K562 (cell line): ENCODE measurements around the gene CD300LG. TPM values are rescaled to one million over a fixed set of nuclear protein-coding genes. Genes with fewer than 3 reads are reported as not detected.

Experiments used
- TAF1 ChIP-seq: IDR thresholded peaks from 2 replicates; pipeline ENCODE4 v1.6.1; 2011; ENCODE audit warnings: mild to moderate bottlenecking, low read length, moderate library complexity; ENCODE audit not compliant: insufficient read depth, control insufficient read depth, severe bottlenecking; ENCODE audit errors: extremely low read depth
- TEAD4 ChIP-seq, 2 experiments: sonication (generic) in 1 of 2; formaldehyde crosslinking in 1 of 2; IDR thresholded peaks; 2 replicates each; pipeline versions ENCODE4 v1.6.1 to v1.8.0; 2012 to 2022; ENCODE audit warnings: borderline replicate concordance in 1 of 2, inconsistent platforms in 1 of 2, low read length in 1 of 2, mild to moderate bottlenecking in 1 of 2, missing genetic modification reagents in 1 of 2
- polyA plus RNA-seq, 8 experiments: library from polyadenylated mRNA; depleted of rRNA in 4 of 8; stranded (reverse) in 5 of 8; unstranded in 3 of 8; fragments of >200 nt; fragmentation: Nextera tagmentation in 2 of 8; fragmentation: Illumina TruSeq in 1 of 8; extraction: Ambion mirVana in 2 of 8; extraction: Trizol in 1 of 8; gene quantifications; 2 replicates each; pipeline versions ENCODE4 v1.2.1 to v1.2.3, GENCODE V29; 2011 to 2014; ENCODE audit warnings: inconsistent platforms in 1 of 8, missing spikeins in 1 of 8
- total RNA-seq, 7 experiments: library from RNA; depleted of rRNA in 6 of 7; stranded (reverse); fragments of >200 nt in 6 of 7; fragmentation: Illumina TruSeq in 2 of 7; extraction: Trizol in 2 of 7; gene quantifications; 2 replicates each; pipeline versions ENCODE4 v1.2.1 to v1.2.3, GENCODE V29; 2011 to 2021; ENCODE audit warnings: low replicate concordance in 1 of 7
- TF ChIP-seq, protein P1 (sequence below): fragments of 250-450 bp; sonication (Bioruptor Pico); IDR thresholded peaks from 2 replicates; pipeline ENCODE4 v1.4.0; 2020
- TF ChIP-seq, protein P2 (sequence below): fragments of 450-650 bp; formaldehyde crosslinking; IDR thresholded peaks from 2 replicates; pipeline ENCODE4 v1.4.0; 2020; ENCODE audit warnings: mild to moderate bottlenecking, mixed read lengths
- TF ChIP-seq, protein P3 (sequence below): sonication (generic); formaldehyde crosslinking; IDR thresholded peaks from 2 replicates; pipeline ENCODE4 v1.5.0; 2020; ENCODE audit warnings: missing genetic modification reagents
- TF ChIP-seq, protein P4 (sequence below): sonication (generic); formaldehyde crosslinking; IDR thresholded peaks from 2 replicates; pipeline ENCODE4 v1.8.0; 2022; ENCODE audit warnings: missing genetic modification reagents, mild to moderate bottlenecking, borderline replicate concordance

Gene CD300LG
- total and polyA plus RNA-seq, 9 of the 15 experiments (the other 6 are each of a cell fraction or from before 2014, with no cell fraction given), result not detected

DNA sequence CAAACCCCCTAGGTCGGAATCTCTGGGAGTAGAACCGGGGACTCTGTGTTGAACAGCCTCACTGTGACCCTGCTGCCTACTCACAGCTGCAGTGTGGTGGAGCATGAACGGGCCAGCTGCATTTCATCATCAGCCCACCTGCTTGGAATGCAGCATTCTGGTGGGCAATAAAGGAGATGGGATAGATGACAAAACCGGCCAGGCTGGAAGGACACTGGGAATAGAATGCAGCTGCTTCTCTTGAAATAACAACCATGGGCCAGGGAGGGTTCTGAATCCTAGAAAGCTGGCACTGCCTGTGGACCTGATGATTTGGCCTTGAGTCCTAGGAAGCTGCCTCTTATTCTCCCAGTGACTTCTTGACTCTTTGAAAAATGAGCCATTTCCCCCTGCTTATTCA lies 43.2 kb upstream of the CD300LG start (continued):
- TF ChIP-seq, protein P1, sequence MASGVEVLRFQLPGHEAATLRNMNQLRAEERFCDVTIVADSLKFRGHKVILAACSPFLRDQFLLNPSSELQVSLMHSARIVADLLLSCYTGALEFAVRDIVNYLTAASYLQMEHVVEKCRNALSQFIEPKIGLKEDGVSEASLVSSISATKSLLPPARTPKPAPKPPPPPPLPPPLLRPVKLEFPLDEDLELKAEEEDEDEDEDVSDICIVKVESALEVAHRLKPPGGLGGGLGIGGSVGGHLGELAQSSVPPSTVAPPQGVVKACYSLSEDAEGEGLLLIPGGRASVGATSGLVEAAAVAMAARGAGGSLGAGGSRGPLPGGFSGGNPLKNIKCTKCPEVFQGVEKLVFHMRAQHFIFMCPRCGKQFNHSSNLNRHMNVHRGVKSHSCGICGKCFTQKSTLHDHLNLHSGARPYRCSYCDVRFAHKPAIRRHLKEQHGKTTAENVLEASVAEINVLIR, result no peak
- TF ChIP-seq, protein P2, sequence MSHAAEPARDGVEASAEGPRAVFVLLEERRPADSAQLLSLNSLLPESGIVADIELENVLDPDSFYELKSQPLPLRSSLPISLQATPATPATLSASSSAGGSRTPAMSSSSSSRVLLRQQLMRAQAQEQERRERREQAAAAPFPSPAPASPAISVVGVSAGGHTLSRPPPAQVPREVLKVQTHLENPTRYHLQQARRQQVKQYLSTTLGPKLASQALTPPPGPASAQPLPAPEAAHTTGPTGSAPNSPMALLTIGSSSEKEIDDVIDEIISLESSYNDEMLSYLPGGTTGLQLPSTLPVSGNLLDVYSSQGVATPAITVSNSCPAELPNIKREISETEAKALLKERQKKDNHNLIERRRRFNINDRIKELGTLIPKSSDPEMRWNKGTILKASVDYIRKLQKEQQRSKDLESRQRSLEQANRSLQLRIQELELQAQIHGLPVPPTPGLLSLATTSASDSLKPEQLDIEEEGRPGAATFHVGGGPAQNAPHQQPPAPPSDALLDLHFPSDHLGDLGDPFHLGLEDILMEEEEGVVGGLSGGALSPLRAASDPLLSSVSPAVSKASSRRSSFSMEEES (CRISPR knock-in tag), result no peak
- TF ChIP-seq, protein P3, sequence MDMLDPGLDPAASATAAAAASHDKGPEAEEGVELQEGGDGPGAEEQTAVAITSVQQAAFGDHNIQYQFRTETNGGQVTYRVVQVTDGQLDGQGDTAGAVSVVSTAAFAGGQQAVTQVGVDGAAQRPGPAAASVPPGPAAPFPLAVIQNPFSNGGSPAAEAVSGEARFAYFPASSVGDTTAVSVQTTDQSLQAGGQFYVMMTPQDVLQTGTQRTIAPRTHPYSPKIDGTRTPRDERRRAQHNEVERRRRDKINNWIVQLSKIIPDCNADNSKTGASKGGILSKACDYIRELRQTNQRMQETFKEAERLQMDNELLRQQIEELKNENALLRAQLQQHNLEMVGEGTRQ (CRISPR knock-in tag), result no peak
- TF ChIP-seq, protein P4, sequence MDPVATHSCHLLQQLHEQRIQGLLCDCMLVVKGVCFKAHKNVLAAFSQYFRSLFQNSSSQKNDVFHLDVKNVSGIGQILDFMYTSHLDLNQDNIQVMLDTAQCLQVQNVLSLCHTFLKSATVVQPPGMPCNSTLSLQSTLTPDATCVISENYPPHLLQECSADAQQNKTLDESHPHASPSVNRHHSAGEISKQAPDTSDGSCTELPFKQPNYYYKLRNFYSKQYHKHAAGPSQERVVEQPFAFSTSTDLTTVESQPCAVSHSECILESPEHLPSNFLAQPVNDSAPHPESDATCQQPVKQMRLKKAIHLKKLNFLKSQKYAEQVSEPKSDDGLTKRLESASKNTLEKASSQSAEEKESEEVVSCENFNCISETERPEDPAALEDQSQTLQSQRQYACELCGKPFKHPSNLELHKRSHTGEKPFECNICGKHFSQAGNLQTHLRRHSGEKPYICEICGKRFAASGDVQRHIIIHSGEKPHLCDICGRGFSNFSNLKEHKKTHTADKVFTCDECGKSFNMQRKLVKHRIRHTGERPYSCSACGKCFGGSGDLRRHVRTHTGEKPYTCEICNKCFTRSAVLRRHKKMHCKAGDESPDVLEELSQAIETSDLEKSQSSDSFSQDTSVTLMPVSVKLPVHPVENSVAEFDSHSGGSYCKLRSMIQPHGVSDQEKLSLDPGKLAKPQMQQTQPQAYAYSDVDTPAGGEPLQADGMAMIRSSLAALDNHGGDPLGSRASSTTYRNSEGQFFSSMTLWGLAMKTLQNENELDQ (CRISPR knock-in tag), result no peak
- TF ChIP-seq TAF1 (no peak), TEAD4 (IDR thresholded peaks at IDR 0.05; ENCODE audit: low read length) (no peak), TEAD4 (CRISPR knock-in tag; IDR thresholded peaks at IDR 0.05; ENCODE audit: borderline replicate concordance) (no peak)
